ENCODE measurements around the gene P2RX6. TPM values are rescaled to one million over a fixed set of nuclear protein-coding genes. Genes with fewer than 3 reads are reported as not detected.

Gene P2RX6
- total RNA-seq, 1 donor from 2014 or later = not detected

DNA sequence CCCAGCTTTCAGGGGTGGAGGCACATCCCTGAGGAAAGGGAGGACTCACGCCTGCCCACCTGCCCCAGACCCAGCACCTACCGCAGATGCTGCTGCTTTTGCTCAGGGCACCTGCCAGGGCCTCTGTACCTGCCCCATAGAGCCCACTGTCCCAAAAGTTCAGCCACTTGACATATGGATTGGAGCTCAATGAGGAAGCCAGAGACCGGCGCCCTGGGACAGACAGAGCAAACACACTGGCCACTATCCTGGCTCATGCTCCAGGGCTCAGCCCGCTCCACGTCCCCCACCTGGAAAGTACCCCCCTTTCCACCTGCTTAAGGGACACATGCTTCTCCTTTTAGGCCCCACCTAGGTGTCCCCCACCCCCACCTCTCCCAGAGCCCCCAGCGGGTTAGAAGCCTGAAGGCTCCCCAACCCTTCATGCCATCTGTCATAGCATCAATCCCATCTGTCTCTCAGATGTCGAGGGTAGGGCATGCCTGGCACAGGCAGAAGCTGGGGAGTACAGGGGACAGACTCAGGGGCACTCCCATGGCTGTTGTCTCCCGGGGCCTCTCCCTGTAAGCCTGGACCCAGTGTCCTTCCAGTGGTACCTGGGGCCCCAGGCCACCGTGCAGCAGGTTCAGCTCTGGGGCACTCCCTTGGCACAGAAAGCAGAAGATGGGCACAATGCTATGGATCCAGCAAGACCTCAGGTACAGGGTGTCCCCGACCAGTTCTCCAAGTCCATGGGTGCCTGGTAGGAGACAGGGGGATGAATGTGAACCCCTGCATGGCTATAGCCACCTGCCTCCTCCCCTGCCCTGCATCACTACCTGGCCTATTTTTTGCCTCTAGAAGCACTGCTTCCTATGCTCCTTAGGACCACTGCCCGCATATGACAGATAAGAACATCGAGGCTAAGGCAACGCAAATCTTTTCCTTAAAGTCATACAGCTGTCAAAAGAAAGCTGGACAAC lies 2.2 kb upstream of the P2RX6 start:
- no peak for DNase-seq (ENCODE audit: low read depth in 2 of 2)

DNA sequence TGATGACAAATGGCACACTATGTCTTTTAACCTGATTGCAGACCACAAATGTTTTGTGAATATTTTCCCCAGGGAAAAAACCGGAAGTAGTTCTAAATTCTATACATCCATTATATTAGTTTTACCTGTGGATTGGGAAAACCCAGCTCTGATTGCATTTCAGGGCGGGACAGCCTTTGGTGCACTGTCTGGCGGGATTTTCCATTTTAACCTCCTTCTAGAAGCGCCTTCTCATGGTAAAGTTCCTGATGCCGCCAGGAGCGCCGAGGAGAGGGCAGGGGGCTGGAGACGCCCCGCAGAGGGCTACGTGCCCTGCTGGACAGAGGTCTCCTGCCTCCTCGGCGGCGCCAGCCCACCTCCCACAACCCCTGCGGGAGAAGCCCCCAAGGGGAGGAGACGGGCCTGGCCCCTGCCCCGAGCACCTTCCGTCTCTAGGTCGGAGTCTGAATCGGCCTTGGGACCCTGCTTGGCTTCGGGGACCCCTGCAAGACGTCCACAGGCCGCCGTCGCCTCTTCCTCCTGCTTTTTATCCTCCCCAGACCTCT lies 1.2 kb upstream of the P2RX6 start:
- no peak for DNase-seq (ENCODE audit: low read depth in 2 of 2)

GRCh38 chr22:21014202-21014725 lies 701 bp upstream of the P2RX6 start:
- peak; percentile 89 to 90 for DNase-seq (ENCODE audit: low read depth in 2 of 2)

DNA sequence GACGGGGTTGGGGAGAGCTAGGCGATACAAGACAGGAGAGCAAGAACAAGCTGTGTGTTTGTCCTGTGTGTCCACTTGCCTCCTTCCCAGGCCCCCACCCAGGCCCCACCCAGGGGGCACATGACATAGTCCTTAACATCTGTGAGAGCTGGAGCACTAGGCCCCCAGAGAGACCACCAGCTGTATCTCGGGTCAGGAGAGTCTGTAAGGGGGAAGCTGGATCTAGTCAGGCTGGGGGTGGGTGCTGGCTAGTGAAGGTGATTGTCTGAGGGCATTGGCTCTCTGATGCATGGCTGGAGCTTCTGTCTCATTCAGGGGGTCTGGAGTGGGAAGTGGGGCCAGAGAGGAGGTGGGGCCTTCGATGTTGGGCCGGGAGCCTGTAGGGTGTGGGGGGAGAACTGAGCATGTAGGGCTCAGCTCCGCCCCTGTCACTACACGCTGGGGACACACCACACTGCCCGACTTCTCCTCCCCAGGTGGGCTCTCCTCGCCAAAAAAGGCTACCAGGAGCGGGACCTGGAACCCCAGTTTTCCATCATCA lies 571 bp downstream of the P2RX6 start:
- no peak for DNase-seq (ENCODE audit: low read depth in 2 of 2)

DNA sequence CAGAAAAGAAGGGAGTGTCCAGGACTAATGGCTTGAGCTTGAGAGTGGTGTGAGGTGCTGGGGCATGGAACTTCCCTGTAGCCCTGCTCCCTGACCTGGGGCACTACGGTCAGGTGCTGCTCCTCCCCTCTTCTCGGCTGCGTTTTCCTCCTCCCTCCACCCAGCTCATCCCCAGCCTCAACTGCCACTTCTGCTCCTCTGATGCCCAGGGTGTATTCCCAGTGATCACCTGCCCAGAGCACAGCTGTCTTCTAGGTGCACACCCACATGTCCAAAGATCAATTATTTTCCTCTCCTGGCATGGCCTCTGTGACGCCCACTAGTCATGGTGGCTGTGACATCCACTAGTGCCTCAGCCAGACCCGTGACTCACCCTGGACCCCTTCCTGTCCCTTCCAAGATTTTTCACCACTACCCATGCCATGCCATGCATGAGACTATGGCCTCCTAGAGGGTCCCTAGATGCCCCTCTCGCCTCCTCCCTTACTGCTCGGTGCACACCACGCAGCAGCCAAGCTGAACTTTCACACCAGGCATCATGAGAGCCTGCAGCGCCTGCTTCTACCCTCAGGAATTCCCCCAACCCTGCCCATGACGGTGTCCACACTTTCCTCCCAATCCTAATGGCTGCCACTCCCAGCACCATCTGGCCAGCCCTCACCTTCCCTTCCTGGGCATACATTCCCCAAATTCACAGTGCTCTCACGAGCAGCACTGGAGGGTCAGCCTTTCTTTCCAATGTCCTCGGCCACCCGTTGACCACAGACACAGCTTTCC lies 1.9 kb downstream of the P2RX6 start:
- no peak for DNase-seq (ENCODE audit: low read depth in 2 of 2)

- DNase-seq (ENCODE audit: low read depth in 2 of 2) = no peak
Observed at GRCh38 chr22:21018314-21018713, 3.3 kb downstream of the P2RX6 start.

GRCh38 chr22:21020802-21021429 lies 6.0 kb downstream of the P2RX6 start:
- DNase-seq (ENCODE audit: low read depth in 2 of 2) = no peak

DNA sequence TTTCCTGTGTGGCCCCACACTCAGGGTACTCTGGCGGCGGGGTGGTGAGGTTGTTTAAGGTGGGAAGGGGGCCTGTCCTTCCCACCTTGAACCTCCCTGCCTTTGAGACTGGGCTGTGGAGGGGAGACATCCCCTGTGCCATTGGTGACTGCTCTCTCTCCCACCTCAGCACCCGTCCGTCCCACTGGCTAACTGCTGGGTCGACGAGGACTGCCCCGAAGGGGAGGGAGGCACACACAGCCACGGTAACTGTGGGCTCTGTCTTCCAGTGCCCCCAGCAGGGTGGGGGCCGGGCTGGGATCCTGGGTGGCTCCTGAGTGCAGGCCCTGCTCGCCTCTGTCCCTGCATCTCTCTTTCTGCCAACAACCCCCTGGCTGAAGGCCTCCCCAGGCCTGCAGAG lies 7.5 kb downstream of the P2RX6 start:
- DNase-seq (ENCODE audit: low read depth in 2 of 2) = no peak

GRCh38 chr22:21022955-21023614 lies 8.1 kb downstream of the P2RX6 start:
- DNase-seq (ENCODE audit: low read depth in 2 of 2) = no peak

DNA sequence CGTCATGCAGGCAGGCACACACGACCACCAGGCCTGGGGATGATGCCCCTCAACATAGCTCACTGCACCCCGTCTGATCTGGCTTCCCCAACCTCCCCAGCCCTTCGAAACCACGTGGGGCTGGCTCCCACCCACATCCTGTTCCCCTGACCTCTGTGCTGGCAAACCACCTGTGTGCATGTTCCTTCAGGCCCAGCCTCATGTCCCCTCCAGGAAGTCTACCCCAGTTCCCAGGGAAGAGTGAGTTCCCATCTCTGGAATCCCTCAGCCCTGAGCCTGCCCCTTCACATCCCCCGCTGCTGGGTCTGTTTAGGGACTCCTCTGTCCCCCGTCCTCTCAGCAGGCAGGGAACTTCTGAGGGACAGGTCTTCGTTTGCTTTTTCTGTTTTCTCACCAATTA lies 10.3 kb downstream of the P2RX6 start:
- DNase-seq (ENCODE audit: low read depth in 2 of 2) = no peak

- no peak for DNase-seq (ENCODE audit: low read depth in 2 of 2)
Observed at GRCh38 chr22:21025763-21026755, 11.1 kb downstream of the P2RX6 start.

- DNase-seq (ENCODE audit: low read depth in 2 of 2) = no peak
Observed at GRCh38 chr22:21026783-21027692, 12.1 kb downstream of the P2RX6 start.

- DNase-seq (ENCODE audit: low read depth in 2 of 2) = no peak
Observed at GRCh38 chr22:21028277-21029251, 13.6 kb downstream of the P2RX6 start.

- DNase-seq (ENCODE audit: low read depth in 2 of 2) = no peak
Observed at GRCh38 chr22:21029486-21030025, 14.6 kb downstream of the P2RX6 start.

- no peak for DNase-seq (ENCODE audit: low read depth in 2 of 2)
Observed at GRCh38 chr22:21030032-21030431, 15.1 kb downstream of the P2RX6 start.

DNA sequence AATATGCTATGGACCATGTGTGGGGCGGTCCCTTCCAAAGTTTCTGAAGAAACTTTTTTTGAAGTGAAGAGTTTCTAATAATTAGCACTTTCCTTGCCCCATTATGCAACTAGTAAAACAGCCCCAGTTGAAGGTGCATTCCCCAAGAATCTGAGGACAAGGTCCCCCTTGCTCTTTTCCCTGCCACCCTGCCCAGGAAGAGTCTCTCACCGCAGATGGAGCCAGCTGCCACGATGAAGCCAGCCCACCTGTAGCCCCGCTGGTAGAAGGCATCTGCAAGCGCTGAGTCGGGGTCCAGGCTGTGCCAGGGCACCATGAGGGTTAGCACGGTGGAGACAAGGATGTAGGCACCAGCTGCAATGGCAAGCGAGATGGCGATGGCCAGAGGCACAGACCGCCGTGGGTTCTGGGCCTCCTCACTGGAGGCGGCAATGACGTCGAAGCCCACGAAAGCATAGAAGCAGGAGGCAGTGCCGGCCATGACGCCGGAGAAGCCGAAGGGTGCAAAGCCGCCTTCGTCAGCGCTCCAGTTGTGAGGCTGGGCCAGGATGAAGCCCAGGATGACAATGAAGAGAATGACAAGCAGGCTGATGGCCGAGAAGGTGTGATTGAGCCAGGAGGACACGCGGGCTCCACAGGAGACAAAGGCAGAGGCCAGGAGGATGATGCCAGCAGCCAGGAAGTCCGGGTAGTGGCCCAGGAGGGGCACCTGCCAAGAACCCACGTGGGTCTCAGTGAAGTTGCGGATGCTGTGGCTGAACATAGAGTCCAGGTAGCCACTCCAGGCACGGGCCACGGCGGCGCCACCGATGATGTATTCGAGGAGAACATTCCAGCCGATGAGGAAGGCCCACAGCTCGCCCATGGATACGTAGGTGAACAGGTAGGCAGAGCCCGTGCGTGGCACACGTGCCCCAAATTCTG lies 15.9 kb downstream of the P2RX6 start:
- no peak for DNase-seq (ENCODE audit: low read depth in 2 of 2)
